ENCODE results near the gene NOM1. TPM values are rescaled to one million over a fixed set of nuclear protein-coding genes. Genes with fewer than 3 reads are reported as not detected.

The NOM1 gene
- polyA plus RNA-seq, 2 of the 4 experiments (the other 2 are of a cell fraction): 15.5 to 17.7 TPM

DNA sequence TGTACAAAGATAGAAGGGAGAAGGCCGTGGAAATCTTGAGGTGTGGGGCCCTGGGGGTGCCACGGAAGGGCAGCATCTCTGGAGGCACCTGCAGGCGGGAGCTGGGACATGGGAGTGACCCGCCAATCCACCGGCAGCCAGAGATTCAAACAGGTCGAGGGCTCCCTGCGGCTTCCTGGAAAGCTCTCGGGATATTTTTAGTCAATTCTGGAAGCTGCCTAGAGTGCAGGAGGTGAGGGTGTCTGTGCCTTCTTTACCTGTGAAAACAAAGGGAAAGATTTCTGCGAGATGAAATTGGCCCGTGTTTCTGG lies 44.4 kb downstream of the NOM1 start:
- ATAC-seq: no peak
- H3K9me3 ChIP-seq: no peaks in the 10 kb centered on the region
- 90% methylated on average over 10 of the region's 10 CpGs for WGBS (ENCODE audit: missing lambda C conversion rate)
- POLR2A ChIA-PET: no interaction called here
- no peak for FAIRE-seq
- no peak overlapping the region for H3K27ac ChIP-seq
- no peaks in the 10 kb centered on the region for H3K4me1 ChIP-seq
- no peak overlapping the region for H3K4me2 ChIP-seq
- DNase-seq (ENCODE audit: low read depth in 1 of 2, low spot score in 1 of 2): no peak
- no peak overlapping the region for H3K4me3 ChIP-seq
- no peak for TF ChIP-seq CEBPB (IDR thresholded peaks at IDR 0.05)
- TF ChIP-seq, protein P1, sequence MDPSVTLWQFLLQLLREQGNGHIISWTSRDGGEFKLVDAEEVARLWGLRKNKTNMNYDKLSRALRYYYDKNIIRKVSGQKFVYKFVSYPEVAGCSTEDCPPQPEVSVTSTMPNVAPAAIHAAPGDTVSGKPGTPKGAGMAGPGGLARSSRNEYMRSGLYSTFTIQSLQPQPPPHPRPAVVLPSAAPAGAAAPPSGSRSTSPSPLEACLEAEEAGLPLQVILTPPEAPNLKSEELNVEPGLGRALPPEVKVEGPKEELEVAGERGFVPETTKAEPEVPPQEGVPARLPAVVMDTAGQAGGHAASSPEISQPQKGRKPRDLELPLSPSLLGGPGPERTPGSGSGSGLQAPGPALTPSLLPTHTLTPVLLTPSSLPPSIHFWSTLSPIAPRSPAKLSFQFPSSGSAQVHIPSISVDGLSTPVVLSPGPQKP (IDR thresholded peaks at IDR 0.05; ENCODE audit: low read depth, low read length): no peak
- TF ChIP-seq MAFK (IDR thresholded peaks at IDR 0.05; ENCODE audit: partially characterized antibody): no peak
- TF ChIP-seq BHLHE40 (IDR thresholded peaks at IDR 0.05; ENCODE audit: low read depth, low read length): no peak
- TF ChIP-seq MYC (IDR thresholded peaks at IDR 0.05; ENCODE audit: borderline replicate concordance, low read length): no peak
- no peak for TF ChIP-seq HOXB13 (CRISPR knock-in tag; IDR thresholded peaks at IDR 0.05; ENCODE audit: low read depth)
- no peak for TF ChIP-seq POLR2AphosphoS2 (conservative IDR thresholded peaks at IDR 0.05; ENCODE audit: low read length)
- TF ChIP-seq JUNB (IDR thresholded peaks at IDR 0.05): no peak
- no peak for TF ChIP-seq ZC3H11A (IDR thresholded peaks at IDR 0.05)
- no peak for TF ChIP-seq NFE2L2 (conservative IDR thresholded peaks at IDR 0.05; ENCODE audit: low read length)
- TF ChIP-seq RAD21 (conservative IDR thresholded peaks at IDR 0.05 in 1 of 2, IDR thresholded peaks at IDR 0.05 in 1 of 2): no peak
- no peak for TF ChIP-seq FOSB (CRISPR knock-in tag; IDR thresholded peaks at IDR 0.05)
- no peak for TF ChIP-seq EP300 (IDR thresholded peaks at IDR 0.05)
- TF ChIP-seq HEYL (CRISPR knock-in tag; IDR thresholded peaks at IDR 0.05): no peak
- no peak for TF ChIP-seq BCL3 (IDR thresholded peaks at IDR 0.05)
- TF ChIP-seq FOSL2 (IDR thresholded peaks at IDR 0.05): no peak
- no peak for TF ChIP-seq FOSL2 (CRISPR knock-in tag; IDR thresholded peaks at IDR 0.05)
- TF ChIP-seq, protein P2, sequence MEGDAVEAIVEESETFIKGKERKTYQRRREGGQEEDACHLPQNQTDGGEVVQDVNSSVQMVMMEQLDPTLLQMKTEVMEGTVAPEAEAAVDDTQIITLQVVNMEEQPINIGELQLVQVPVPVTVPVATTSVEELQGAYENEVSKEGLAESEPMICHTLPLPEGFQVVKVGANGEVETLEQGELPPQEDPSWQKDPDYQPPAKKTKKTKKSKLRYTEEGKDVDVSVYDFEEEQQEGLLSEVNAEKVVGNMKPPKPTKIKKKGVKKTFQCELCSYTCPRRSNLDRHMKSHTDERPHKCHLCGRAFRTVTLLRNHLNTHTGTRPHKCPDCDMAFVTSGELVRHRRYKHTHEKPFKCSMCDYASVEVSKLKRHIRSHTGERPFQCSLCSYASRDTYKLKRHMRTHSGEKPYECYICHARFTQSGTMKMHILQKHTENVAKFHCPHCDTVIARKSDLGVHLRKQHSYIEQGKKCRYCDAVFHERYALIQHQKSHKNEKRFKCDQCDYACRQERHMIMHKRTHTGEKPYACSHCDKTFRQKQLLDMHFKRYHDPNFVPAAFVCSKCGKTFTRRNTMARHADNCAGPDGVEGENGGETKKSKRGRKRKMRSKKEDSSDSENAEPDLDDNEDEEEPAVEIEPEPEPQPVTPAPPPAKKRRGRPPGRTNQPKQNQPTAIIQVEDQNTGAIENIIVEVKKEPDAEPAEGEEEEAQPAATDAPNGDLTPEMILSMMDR (IDR thresholded peaks at IDR 0.05): no peak
- CTCF ChIA-PET: no interaction called here

GRCh38 chr7:156994417-156994816 lies 44.9 kb downstream of the NOM1 start:
- ATAC-seq (no peak), FAIRE-seq (no peak), DNase-seq (ENCODE audit: low read depth in 1 of 2, low spot score in 1 of 2) (no peak)
- WGBS (ENCODE audit: missing lambda C conversion rate): 89% methylated on average over 8 of the region's 8 CpGs
- Histone ChIP-seq H3K4me3 (no peak overlapping the region), H3K27ac (no peak overlapping the region), H3K4me2 (no peak overlapping the region), H3K4me1 (no peaks in the 10 kb centered on the region), H3K9me3 (no peaks in the 10 kb centered on the region)
- POLR2A ChIA-PET: no interaction called here
- TF ChIP-seq BHLHE40 (IDR thresholded peaks at IDR 0.05; ENCODE audit: low read depth, low read length) (no peak), RFX5 (IDR thresholded peaks at IDR 0.05) (no peak), MAX (IDR thresholded peaks at IDR 0.05) (no peak)
- CTCF ChIA-PET: no interaction called here

Measured in A549 (cell line).